GM12873 (cell line): ENCODE measurements around the gene UGT1A10.

ENCODE experiments used
- CTCF ChIP-seq: IDR thresholded peaks from 2 replicates; pipeline ENCODE4 v1.5.1; 2012; ENCODE audit warnings: low read depth, mild to moderate bottlenecking, moderate library complexity, low read length, control low read depth; ENCODE audit not compliant: insufficient read depth; ENCODE audit errors: missing control alignments

UGT1A10 gene

GRCh38 chr2:233815861-233816260, 179.6 kb downstream of the UGT1A10 start:
- no peak for TF ChIP-seq CTCF

GRCh38 chr2:233816334-233816733, 180.1 kb downstream of the UGT1A10 start:
- TF ChIP-seq CTCF = no peak

GRCh38 chr2:233816771-233817170, 180.5 kb downstream of the UGT1A10 start:
- no peak for TF ChIP-seq CTCF

GRCh38 chr2:233817361-233817911, 181.2 kb downstream of the UGT1A10 start:
- no peak for TF ChIP-seq CTCF

GRCh38 chr2:233817995-233818638, 181.9 kb downstream of the UGT1A10 start:
- no peak for TF ChIP-seq CTCF

GRCh38 chr2:233818639-233819621, 182.7 kb downstream of the UGT1A10 start:
- no peak for TF ChIP-seq CTCF
